ENCODE results near the gene DMP1. TPM values are rescaled to one million over a fixed set of nuclear protein-coding genes. Genes with fewer than 3 reads are reported as not detected.

Gene DMP1
- total RNA-seq, 2 experiments from 2014 or later, result not detected

DNA sequence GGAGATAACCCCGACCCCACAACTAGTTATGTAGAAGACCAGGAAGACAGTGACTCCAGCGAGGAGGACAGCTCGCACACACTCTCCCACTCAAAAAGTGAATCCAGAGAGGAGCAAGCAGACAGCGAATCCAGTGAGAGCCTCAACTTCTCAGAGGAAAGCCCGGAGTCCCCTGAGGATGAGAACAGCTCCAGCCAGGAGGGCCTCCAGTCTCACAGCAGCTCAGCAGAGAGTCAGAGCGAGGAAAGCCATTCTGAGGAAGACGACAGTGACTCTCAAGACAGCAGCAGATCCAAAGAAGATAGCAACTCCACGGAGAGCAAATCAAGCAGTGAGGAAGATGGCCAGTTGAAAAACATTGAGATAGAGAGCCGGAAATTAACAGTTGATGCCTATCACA is 12.8 kb downstream of the DMP1 start:
- peaks cover 14% of the 10 kb centered on the region for H3K27me3 Mint-ChIP-seq
- no peak overlapping the region for H3K4me3 ChIP-seq (ENCODE audit: low read length)
- POLR2A ChIA-PET, result no interaction called here
- no peak for TF ChIP-seq CTCF (IDR thresholded peaks at IDR 0.05)
- H3K4me1 Mint-ChIP-seq (ENCODE audit: low read depth), result no peaks in the 10 kb centered on the region
- no peak overlapping the region for H3K27ac ChIP-seq (ENCODE audit: low read depth in 1 of 2, low read length in 2 of 2)
- ATAC-seq (ENCODE audit: poor library complexity) (no peak), DNase-seq (no peak)
- H3K27me3 ChIP-seq (ENCODE audit: control insufficient read depth in 1 of 2, insufficient read depth in 2 of 2, low read length in 2 of 2), result no peaks in the 10 kb centered on the region
- no peak overlapping the region for H3K27ac Mint-ChIP-seq
- no peaks in the 10 kb centered on the region for H3K4me1 ChIP-seq (ENCODE audit: insufficient read depth, low read length)
- H3K36me3 Mint-ChIP-seq (ENCODE audit: low read depth), result no peaks in the 10 kb centered on the region
- intact Hi-C loops (cut with DNase I, micrococcal nuclease), result no loop called here
- no peaks in the 10 kb centered on the region for H3K9me3 ChIP-seq (ENCODE audit: control insufficient read depth in 1 of 2, insufficient read depth in 1 of 2, low read length in 2 of 2)
- no peaks in the 10 kb centered on the region for H3K9me3 Mint-ChIP-seq
- no peaks in the 10 kb centered on the region for H3K36me3 ChIP-seq (ENCODE audit: insufficient read depth, low read length)
- H3K4me3 Mint-ChIP-seq, result no peak overlapping the region
- CTCF ChIA-PET, result no interaction called here

GRCh38 chr4:87669373-87669772 is 19.3 kb downstream of the DMP1 start:
- Mint-ChIP-seq H3K27me3 (peaks cover 9% of the 10 kb centered on the region), H3K27ac (no peak overlapping the region), H3K4me1 (ENCODE audit: low read depth) (no peaks in the 10 kb centered on the region), H3K9me3 (peaks cover 3% of the 10 kb centered on the region), H3K36me3 (ENCODE audit: low read depth) (no peaks in the 10 kb centered on the region), H3K4me3 (no peak overlapping the region)
- Histone ChIP-seq H3K4me1 (ENCODE audit: insufficient read depth, low read length) (no peaks in the 10 kb centered on the region), H3K27me3 (ENCODE audit: control insufficient read depth in 1 of 2, insufficient read depth in 2 of 2, low read length in 2 of 2) (no peaks in the 10 kb centered on the region), H3K9me3 (ENCODE audit: control insufficient read depth in 1 of 2, insufficient read depth in 1 of 2, low read length in 2 of 2) (peaks cover 0 to 7% of the 10 kb centered on the region in 2 experiments), H3K36me3 (ENCODE audit: insufficient read depth, low read length) (no peaks in the 10 kb centered on the region), H3K27ac (ENCODE audit: low read depth in 1 of 2, low read length in 2 of 2) (no peak overlapping the region), H3K4me3 (ENCODE audit: low read length) (no peak overlapping the region)
- POLR2A ChIA-PET, result no interaction called here
- CTCF ChIA-PET, result no interaction called here
- ATAC-seq (ENCODE audit: poor library complexity), result no peak
- TF ChIP-seq CTCF (IDR thresholded peaks at IDR 0.05), result no peak
- intact Hi-C loops (cut with DNase I, micrococcal nuclease), result no loop called here
- no peak for DNase-seq

- TF ChIP-seq CTCF (IDR thresholded peaks at IDR 0.05), result no peak
- ChIA-PET POLR2A (no interaction called here), CTCF (interaction anchor here (0.6 kb wide), 1 partner anchor 533 kb away, joined by 3 read pairs; no protein-coding TSS in a partner anchor)
- no peaks in the 10 kb centered on the region for H3K4me1 Mint-ChIP-seq (ENCODE audit: low read depth)
- H3K27me3 ChIP-seq (ENCODE audit: control insufficient read depth in 1 of 2, insufficient read depth in 2 of 2, low read length in 2 of 2), result no peaks in the 10 kb centered on the region
- no peaks in the 10 kb centered on the region for H3K36me3 ChIP-seq (ENCODE audit: insufficient read depth, low read length)
- no peak overlapping the region for H3K4me3 Mint-ChIP-seq
- no peak for DNase-seq
- no peak overlapping the region for H3K4me3 ChIP-seq (ENCODE audit: low read length)
- H3K9me3 Mint-ChIP-seq, result peaks cover 3% of the 10 kb centered on the region
- intact Hi-C loops (cut with DNase I, micrococcal nuclease), result loop anchor here in 1 of 2 experiments (5.0 kb wide), 1 partner anchor 840 kb away; no protein-coding TSS in a partner anchor
- no peaks in the 10 kb centered on the region for H3K36me3 Mint-ChIP-seq (ENCODE audit: low read depth)
- no peaks in the 10 kb centered on the region for H3K4me1 ChIP-seq (ENCODE audit: insufficient read depth, low read length)
- H3K27me3 Mint-ChIP-seq, result peaks cover 15% of the 10 kb centered on the region
- H3K9me3 ChIP-seq (ENCODE audit: control insufficient read depth in 1 of 2, insufficient read depth in 1 of 2, low read length in 2 of 2), result peaks cover 0 to 7% of the 10 kb centered on the region in 2 experiments
- no peak overlapping the region for H3K27ac ChIP-seq (ENCODE audit: low read depth in 1 of 2, low read length in 2 of 2)
- no peak for ATAC-seq (ENCODE audit: poor library complexity)
- H3K27ac Mint-ChIP-seq, result no peak overlapping the region
These were observed 27.7 kb downstream of the DMP1 start for GRCh38 chr4:87677731-87678130.
